GM19397 (cell line): ENCODE data around the gene PCDH11Y.
A peak's percentile ranks its signal among the peaks of the same experiment; 100 is the strongest.
"Not testable (repeated sequence)": the region's sequence is repeated elsewhere in the genome, so short reads cannot be mapped to it uniquely, and the experiment has no call there.

ENCODE experiments used
- ATAC-seq: cut with Tn5 transposase; IDR thresholded peaks from one replicate; pipeline ENCODE4 v1.9.1; 2021; ENCODE audit warnings: mild to moderate bottlenecking, moderate library complexity; ENCODE audit not compliant: unreplicated experiment

PCDH11Y gene, protein sequence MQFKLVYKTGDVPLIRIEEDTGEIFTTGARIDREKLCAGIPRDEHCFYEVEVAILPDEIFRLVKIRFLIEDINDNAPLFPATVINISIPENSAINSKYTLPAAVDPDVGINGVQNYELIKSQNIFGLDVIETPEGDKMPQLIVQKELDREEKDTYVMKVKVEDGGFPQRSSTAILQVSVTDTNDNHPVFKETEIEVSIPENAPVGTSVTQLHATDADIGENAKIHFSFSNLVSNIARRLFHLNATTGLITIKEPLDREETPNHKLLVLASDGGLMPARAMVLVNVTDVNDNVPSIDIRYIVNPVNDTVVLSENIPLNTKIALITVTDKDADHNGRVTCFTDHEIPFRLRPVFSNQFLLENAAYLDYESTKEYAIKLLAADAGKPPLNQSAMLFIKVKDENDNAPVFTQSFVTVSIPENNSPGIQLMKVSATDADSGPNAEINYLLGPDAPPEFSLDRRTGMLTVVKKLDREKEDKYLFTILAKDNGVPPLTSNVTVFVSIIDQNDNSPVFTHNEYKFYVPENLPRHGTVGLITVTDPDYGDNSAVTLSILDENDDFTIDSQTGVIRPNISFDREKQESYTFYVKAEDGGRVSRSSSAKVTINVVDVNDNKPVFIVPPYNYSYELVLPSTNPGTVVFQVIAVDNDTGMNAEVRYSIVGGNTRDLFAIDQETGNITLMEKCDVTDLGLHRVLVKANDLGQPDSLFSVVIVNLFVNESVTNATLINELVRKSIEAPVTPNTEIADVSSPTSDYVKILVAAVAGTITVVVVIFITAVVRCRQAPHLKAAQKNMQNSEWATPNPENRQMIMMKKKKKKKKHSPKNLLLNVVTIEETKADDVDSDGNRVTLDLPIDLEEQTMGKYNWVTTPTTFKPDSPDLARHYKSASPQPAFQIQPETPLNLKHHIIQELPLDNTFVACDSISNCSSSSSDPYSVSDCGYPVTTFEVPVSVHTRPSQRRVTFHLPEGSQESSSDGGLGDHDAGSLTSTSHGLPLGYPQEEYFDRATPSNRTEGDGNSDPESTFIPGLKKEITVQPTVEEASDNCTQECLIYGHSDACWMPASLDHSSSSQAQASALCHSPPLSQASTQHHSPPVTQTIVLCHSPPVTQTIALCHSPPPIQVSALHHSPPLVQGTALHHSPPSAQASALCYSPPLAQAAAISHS (N-terminal part only)

GRCh38 chrY:5000057-5000456 is at the start of gene PCDH11Y:
TSS of gene PCDH11Y (plus strand) at chrY:5000296. CDS start at chrY:5057100, 56,804 bp downstream.
- ATAC-seq, result not testable (repeated sequence)

- not testable (repeated sequence) for ATAC-seq
Observed at GRCh38 chrY:4967894-4968293, 32.2 kb upstream of the PCDH11Y start.

DNA sequence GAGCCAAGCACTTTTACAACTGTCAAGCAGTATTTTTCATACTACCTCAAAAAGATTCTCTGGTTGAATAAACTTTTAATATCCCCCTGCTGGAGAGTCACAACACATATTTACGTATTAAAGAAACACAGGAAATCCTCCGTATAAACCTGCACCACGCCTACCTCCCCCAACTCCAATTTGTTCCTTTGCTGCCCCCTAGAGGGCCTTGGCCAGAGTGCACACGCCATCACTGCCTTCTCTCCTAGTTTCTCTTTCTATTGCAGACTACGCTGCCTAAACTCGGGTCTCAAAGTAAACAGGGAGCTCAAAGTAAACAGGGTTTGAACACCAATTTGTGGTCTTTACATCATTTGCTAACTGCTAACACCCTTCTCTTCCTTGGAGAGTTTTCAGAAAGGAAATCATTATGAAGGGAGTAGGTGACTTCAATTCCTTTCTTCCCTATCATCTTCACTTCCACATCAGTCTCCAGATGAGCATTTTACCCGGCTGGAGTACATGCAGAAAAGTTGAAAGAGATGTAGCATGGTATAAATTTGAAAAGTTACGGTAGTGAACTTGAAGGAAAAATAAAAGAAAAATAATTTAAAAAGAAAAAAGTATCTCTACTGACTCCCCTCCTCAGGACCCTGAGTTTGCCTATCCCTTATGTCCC is 8.2 kb upstream of the PCDH11Y start:
- peak; percentile 99 for ATAC-seq

DNA sequence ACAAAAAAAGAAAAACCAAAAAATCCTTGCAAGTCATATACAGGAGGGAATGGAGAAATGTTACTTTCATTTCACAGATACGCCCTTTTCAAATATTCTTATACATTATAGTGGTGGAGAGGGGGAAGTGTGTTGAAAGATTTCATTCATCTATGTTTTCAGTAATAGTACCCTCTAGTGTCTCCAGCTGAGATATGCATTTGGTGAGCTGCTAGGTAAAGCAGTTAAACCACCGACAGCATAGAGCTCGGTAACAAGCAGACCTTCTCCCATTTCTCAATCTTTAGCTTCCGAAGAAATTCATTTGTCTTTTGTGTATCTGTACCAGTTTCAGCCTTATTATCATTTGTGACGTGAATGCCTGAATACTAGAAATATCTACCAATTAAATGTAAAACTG is 5.2 kb upstream of the PCDH11Y start:
- ATAC-seq, result not testable (repeated sequence)

- ATAC-seq, result not testable (repeated sequence)
Observed at GRCh38 chrY:5002476-5003184, 2.5 kb downstream of the PCDH11Y start.

- ATAC-seq, result not testable (repeated sequence)
Observed at GRCh38 chrY:5038972-5039523, 39.0 kb downstream of the PCDH11Y start.

DNA sequence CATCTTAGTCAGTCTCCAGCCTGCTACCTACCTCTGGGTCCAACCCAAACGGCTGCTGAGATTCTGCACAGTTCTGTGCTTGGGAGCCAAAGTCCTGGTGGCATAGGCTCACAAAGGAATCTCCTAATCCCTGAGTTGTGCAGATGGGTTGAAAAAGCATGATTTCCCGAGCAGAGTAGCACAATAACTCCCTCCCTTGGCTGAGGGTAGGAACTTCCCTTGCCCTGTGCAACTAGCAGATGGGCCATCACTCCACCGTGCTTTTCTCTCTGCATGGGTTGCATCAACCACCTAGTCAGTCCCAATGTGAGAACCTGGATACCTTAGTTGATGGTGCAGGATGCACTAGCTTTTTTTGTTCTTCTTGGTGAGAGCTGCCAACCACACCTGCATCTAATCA is 82.9 kb downstream of the PCDH11Y start:
- ATAC-seq, result not testable (repeated sequence)

DNA sequence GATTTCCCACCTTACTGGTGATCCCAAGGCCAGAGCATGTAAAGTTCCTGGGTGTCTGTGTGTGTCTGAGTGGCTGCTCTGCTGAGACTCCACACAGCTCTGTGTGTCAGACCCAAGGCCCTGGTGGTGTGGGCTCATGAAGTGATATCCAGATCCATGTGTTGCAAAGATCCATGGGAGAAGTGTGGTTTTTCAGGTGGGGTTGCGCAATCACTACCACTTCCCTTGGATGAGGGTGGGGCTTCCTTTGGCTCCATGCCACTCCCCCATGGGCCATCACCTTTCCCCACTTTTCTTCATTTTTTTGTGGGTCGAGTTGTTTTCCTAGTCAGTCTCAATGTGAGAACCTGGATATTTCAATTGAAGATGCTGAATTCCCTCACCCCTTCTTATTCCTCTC is 182.9 kb downstream of the PCDH11Y start:
- ATAC-seq, result not testable (repeated sequence)

DNA sequence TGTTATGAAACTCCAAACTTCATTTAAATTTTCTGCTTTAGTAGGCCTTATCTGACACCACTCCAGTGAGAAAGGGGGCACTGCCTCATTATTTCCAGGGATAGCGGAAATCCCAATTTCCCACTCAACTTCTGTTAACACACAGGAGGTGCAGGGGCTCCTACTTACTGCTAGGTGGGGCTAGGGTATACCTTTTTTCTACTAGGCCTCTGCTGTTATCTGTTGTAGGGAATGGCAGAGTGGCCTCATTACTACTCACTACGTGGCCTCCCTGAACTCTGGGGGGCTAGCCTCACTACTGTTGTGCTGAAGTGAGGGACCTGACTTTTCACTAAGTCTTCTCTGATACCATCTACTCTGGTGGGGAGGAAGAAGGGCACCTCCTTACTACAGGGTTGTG is 215.0 kb downstream of the PCDH11Y start:
- ATAC-seq, result not testable (repeated sequence)

GRCh38 chrY:5324931-5325330 is 324.8 kb downstream of the PCDH11Y start:
- not testable (repeated sequence) for ATAC-seq

- not testable (repeated sequence) for ATAC-seq
Observed at GRCh38 chrY:5342220-5342619, 342.1 kb downstream of the PCDH11Y start.

- ATAC-seq, result not testable (repeated sequence)
Observed at GRCh38 chrY:5543705-5544104, 543.6 kb downstream of the PCDH11Y start.

- ATAC-seq, result not testable (repeated sequence)
Observed at GRCh38 chrY:5638589-5638988, 638.5 kb downstream of the PCDH11Y start.

- ATAC-seq, result not testable (repeated sequence)
Observed at GRCh38 chrY:5679265-5679664, 679.2 kb downstream of the PCDH11Y start.

- not testable (repeated sequence) for ATAC-seq
Observed at GRCh38 chrY:5708727-5709126, 708.6 kb downstream of the PCDH11Y start.

- ATAC-seq, result not testable (repeated sequence)
Observed at GRCh38 chrY:5709788-5710381, 709.8 kb downstream of the PCDH11Y start.

DNA sequence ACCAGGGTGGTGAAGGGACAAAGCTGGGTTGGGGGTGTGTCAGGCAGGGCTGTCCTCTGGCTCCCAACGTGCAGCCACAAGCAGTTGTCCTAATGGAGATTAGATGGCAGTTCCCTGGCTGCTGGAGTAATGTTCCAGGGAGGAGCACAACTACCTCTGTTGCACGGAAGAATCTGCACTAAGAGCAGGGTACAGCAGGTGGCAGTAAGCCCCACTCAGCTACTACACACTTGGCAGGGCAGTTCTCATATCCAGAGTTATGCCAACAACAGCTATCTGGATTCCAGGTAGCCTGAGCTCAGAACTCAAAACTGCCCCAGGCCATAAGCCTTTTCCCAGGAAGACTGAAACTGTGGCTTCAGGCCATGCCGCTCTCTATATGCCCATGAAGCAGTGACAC is 761.3 kb downstream of the PCDH11Y start:
- ATAC-seq, result not testable (repeated sequence)

DNA sequence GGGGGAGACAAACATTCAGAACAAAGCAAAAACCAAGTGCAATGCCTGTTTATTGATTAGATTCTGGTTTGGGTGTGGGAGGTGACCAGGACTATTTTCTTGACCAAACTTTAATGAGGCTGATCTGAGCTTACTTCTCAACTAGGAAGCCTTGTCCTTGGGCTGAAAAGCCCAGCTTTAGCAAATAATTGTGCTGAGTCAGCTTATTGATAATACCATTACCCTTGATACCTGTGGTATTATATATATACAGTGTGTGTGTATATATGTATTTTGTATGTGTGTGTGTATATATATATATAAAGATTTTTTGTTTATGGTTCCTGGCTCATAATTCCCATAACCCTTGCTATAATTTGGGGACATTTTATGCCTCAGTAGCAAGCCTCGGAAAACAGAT is 776.4 kb downstream of the PCDH11Y start:
- not testable (repeated sequence) for ATAC-seq
